Breast epithelium (tissue), 3 donors: ENCODE measurements around the gene RASGRF2.

Experiments
- POLR2A ChIP-seq: fragments of 450-650 bp; IDR thresholded peaks from one replicate; pipeline ENCODE4 v1.6.1; 2016; ENCODE audit warnings: antibody characterized with exemption, mild to moderate bottlenecking, moderate library complexity
- TF ChIP-seq, protein P1 (sequence below), 3 donors: fragments of 450-650 bp; IDR thresholded peaks; one replicate each; pipeline ENCODE4 v1.5.1; 2016 to 2017; ENCODE audit warnings: antibody characterized with exemption in 3 of 3, mild to moderate bottlenecking in 3 of 3, moderate library complexity in 3 of 3

DNA sequence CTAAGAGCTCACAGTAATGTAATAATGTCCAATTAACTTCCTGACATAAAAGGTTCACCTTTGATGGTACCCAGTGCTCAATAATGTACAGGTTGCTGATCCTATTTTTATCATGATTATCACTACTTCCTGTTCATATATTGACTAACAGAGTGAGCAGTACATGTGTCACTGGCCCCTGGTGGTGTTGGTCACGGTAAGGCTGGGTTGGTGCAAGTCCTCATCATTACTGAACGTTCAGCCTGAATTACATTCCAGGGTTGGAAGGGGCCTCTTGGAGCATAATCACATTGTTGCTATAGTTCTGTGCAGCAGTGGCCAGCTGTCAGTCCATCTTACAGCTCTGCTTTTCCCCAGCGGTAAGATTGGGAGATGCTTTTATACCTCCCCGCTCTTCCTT lies 248.7 kb downstream of the RASGRF2 start:
- TF ChIP-seq POLR2A = no peak
- TF ChIP-seq, protein P1, sequence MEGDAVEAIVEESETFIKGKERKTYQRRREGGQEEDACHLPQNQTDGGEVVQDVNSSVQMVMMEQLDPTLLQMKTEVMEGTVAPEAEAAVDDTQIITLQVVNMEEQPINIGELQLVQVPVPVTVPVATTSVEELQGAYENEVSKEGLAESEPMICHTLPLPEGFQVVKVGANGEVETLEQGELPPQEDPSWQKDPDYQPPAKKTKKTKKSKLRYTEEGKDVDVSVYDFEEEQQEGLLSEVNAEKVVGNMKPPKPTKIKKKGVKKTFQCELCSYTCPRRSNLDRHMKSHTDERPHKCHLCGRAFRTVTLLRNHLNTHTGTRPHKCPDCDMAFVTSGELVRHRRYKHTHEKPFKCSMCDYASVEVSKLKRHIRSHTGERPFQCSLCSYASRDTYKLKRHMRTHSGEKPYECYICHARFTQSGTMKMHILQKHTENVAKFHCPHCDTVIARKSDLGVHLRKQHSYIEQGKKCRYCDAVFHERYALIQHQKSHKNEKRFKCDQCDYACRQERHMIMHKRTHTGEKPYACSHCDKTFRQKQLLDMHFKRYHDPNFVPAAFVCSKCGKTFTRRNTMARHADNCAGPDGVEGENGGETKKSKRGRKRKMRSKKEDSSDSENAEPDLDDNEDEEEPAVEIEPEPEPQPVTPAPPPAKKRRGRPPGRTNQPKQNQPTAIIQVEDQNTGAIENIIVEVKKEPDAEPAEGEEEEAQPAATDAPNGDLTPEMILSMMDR (IDR thresholded peaks at IDR 0.05) = no peak
